ENCODE measurements around the gene IL5. TPM values are rescaled to one million over a fixed set of nuclear protein-coding genes. Genes with fewer than 3 reads are reported as not detected.
"Not testable (repeated sequence)": the region's sequence is repeated elsewhere in the genome, so short reads cannot be mapped to it uniquely, and the experiment has no call there.

The IL5 gene
- not detected in 2 replicates for total RNA-seq
- not detected in 2 replicates for polyA plus RNA-seq

DNA sequence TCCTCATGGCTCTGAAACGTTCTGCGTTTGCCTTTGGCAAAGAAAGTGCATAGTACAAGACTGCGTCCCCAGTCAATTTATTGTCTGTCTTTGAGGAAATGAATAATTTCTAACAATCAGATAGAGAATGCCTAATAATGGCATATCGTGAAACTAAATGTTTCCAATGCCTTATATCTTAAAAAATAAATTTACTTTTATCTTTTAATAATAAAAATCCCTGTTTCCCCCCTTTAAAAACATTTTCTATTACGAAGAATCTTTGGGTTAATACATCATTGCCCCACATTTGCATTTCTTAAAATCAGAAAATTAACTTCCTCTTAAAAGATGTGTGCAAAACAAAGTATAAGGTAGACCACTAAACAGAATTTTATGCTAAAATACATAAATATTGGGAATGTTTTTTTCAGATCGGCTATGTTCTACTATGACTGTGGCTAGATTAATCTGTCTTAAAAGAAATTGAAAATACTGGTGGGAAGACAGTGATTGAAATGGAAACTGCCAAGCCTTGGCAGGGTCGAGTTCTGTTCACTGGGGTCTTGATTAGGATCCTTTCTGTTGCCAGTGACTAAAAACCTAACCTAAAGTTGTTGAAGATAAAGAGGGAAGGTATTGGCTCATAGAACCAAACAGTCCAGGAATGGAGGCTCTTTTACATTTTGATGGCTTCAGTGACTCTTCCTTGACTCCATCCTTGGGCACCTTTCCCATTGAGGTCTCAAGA, at the start of gene IL5:
Gene IL5, minus strand, starts transcription at position 51 of the 730 bp plus-strand sequence. Its CDS starts 44 bp downstream, at position 7.
- no peaks in the 10 kb centered on the region for H3K9me3 ChIP-seq (ENCODE audit: low read depth)
- DNase-seq (ENCODE audit: low read depth in 1 of 2, low spot score in 1 of 2), result no peak
- peaks cover 4% of the 10 kb centered on the region for H3K27me3 ChIP-seq
- H3K36me3 ChIP-seq, result no peaks in the 10 kb centered on the region
- TF ChIP-seq, protein P1, sequence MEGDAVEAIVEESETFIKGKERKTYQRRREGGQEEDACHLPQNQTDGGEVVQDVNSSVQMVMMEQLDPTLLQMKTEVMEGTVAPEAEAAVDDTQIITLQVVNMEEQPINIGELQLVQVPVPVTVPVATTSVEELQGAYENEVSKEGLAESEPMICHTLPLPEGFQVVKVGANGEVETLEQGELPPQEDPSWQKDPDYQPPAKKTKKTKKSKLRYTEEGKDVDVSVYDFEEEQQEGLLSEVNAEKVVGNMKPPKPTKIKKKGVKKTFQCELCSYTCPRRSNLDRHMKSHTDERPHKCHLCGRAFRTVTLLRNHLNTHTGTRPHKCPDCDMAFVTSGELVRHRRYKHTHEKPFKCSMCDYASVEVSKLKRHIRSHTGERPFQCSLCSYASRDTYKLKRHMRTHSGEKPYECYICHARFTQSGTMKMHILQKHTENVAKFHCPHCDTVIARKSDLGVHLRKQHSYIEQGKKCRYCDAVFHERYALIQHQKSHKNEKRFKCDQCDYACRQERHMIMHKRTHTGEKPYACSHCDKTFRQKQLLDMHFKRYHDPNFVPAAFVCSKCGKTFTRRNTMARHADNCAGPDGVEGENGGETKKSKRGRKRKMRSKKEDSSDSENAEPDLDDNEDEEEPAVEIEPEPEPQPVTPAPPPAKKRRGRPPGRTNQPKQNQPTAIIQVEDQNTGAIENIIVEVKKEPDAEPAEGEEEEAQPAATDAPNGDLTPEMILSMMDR (IDR thresholded peaks at IDR 0.05; ENCODE audit: low read depth, low read length), result no peak
- H3K4me1 ChIP-seq (ENCODE audit: low read depth), result no peaks in the 10 kb centered on the region
- H3K27ac ChIP-seq, result no peak within 1 kb of the TSS
- H3K4me3 ChIP-seq, result no peak within 1 kb of the TSS

DNA sequence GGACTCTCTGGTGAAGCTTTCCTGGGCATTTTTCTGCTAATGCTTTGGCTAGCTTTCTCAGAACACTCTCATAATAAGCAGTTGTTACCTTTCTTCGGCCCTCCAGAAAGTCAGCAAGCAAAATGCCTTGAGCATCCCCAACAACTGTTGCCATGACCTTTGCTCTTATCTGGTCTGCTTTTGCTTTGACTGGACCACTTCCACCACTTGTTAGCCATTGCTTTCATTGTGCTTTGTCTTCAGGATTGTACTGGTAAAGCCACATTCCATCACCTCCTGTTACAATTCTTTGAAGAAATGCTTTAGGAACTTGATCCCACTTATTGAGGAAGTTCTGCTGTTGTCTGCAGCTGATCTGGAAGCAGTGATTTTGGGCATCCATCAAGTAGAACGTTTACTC, 49.2 kb upstream of the IL5 start:
- no peak overlapping the region for H3K4me3 ChIP-seq
- H3K36me3 ChIP-seq, result peaks cover 41% of the 10 kb centered on the region
- no peaks in the 10 kb centered on the region for H3K9me3 ChIP-seq (ENCODE audit: low read depth)
- no peak overlapping the region for H3K27ac ChIP-seq
- DNase-seq (ENCODE audit: low read depth in 1 of 2, low spot score in 1 of 2), result peak in 1 of 2 donors; percentile 1
- no peaks in the 10 kb centered on the region for H3K4me1 ChIP-seq (ENCODE audit: low read depth)
- TF ChIP-seq, protein P1 (IDR thresholded peaks at IDR 0.05; ENCODE audit: low read depth, low read length), result no peak
- no peaks in the 10 kb centered on the region for H3K27me3 ChIP-seq

DNA sequence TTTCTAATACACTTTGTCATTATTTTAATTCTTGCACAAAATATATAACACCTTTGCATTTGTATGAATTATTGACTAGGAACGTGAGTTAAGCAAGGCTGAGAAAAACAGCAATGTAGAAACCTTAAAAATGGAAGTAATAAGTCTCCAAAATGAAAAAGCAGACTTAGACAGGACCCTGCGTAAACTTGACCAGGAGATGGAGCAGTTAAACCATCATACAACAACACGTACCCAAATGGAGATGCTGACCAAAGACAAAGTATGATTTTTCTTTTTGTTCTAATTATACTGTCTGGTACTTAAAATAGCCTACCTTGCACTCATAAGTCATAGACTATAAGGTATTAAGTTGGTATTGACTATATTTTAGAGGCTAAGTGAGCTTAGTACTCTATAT, 47.8 kb upstream of the IL5 start:
- H3K27ac ChIP-seq, result no peak overlapping the region
- no peak overlapping the region for H3K4me3 ChIP-seq
- TF ChIP-seq, protein P1 (IDR thresholded peaks at IDR 0.05; ENCODE audit: low read depth, low read length), result no peak
- no peaks in the 10 kb centered on the region for H3K27me3 ChIP-seq
- H3K9me3 ChIP-seq (ENCODE audit: low read depth), result no peaks in the 10 kb centered on the region
- H3K4me1 ChIP-seq (ENCODE audit: low read depth), result no peaks in the 10 kb centered on the region
- peak in 1 of 2 donors; percentile 21 for DNase-seq (ENCODE audit: low read depth in 1 of 2, low spot score in 1 of 2)
- H3K36me3 ChIP-seq, result peaks cover 33% of the 10 kb centered on the region

DNA sequence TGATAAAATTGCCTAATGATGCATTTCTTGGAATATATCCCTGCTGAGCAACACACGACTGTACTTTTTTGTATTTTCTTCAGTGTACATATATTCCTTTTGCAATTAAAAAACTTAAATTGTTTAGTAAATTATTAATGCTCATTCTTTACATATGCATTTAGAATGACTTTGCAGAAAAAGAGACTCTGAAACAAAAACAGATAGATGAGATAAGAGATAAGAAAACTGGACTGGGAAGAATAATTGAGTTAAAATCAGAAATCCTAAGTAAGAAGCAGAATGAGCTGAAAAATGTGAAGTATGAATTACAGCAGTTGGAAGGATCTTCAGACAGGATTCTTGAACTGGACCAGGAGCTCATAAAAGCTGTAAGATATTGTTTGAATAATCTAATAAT, 46.1 kb upstream of the IL5 start:
- H3K36me3 ChIP-seq, result peaks cover 30% of the 10 kb centered on the region

DNA sequence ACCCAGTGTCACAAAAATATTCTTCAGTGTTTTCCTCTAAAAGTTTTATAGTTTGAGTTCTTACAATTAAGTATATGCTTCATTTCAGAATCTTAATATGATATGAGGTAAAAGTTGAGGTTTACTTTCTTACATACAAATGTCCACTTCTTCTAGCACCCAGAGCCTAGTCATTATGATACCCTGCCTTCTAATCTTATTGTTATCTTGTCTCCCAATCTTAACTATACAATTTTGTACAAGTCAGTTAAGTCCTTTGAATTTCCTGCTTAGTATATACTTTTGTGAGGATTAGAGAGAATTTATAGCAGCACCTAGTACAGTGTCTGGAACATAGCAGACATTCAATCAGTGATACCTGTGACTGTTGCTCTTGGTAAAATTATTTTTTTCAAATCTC, 42.7 kb upstream of the IL5 start:
- no peak for DNase-seq (ENCODE audit: low read depth in 1 of 2, low spot score in 1 of 2)
- TF ChIP-seq, protein P1 (IDR thresholded peaks at IDR 0.05; ENCODE audit: low read depth, low read length), result no peak
- Histone ChIP-seq H3K4me1 (ENCODE audit: low read depth) (no peaks in the 10 kb centered on the region), H3K27me3 (no peaks in the 10 kb centered on the region), H3K27ac (no peak overlapping the region), H3K36me3 (peaks cover 20% of the 10 kb centered on the region), H3K4me3 (no peak overlapping the region), H3K9me3 (ENCODE audit: low read depth) (no peaks in the 10 kb centered on the region)

More for the DNA sequence above, 46.1 kb upstream of the IL5 start:
- H3K4me1 ChIP-seq (ENCODE audit: low read depth), result no peaks in the 10 kb centered on the region
- no peaks in the 10 kb centered on the region for H3K27me3 ChIP-seq
- TF ChIP-seq, protein P1 (IDR thresholded peaks at IDR 0.05; ENCODE audit: low read depth, low read length), result no peak
- no peaks in the 10 kb centered on the region for H3K9me3 ChIP-seq (ENCODE audit: low read depth)
- no peak overlapping the region for H3K27ac ChIP-seq
- no peak overlapping the region for H3K4me3 ChIP-seq
- no peak for DNase-seq (ENCODE audit: low read depth in 1 of 2, low spot score in 1 of 2)

DNA sequence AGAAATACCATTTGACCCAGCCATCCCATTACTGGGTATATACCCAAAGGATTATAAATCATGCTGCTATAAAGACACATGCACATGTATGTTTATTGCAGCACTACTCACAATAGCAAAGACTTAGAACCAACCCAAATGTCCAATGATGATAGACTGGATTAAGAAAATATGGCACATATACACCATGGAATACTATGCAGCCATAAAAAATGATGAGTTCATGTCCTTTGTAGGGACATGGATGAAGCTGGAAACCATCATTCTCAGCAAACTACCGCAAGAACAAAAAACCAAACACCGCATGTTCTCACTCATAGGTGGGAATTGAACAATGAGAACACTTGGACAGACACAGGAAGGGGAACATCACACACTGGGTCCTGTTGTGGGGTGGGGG, 41.2 kb upstream of the IL5 start:
- peaks cover 21% of the 10 kb centered on the region for H3K36me3 ChIP-seq
- not testable (repeated sequence) for H3K27ac ChIP-seq; H3K4me3 ChIP-seq; H3K27me3 ChIP-seq; H3K9me3 ChIP-seq (ENCODE audit: low read depth); H3K4me1 ChIP-seq (ENCODE audit: low read depth); DNase-seq (ENCODE audit: low read depth in 1 of 2, low spot score in 1 of 2)

Measured in cardiac muscle cell (in vitro differentiated cells and primary cell).